ENCODE data around the gene SOX15. TPM values are rescaled to one million over a fixed set of nuclear protein-coding genes. Genes with fewer than 3 reads are reported as not detected.
A peak's percentile ranks its signal among the peaks of the same experiment; 100 is the strongest.

The SOX15 gene
- total RNA-seq, 1 experiment from 2014 or later, result 6.3 TPM

GRCh38 chr17:7627250-7628121, 37.6 kb upstream of the SOX15 start, which contains the start of gene SAT2:
TSS of gene SAT2 (minus strand) at chr17:7627821. CDS start at chr17:7627635, 186 bp downstream.
- no peaks in the 10 kb centered on the region for H3K9me3 ChIP-seq (ENCODE audit: low read length)
- intact Hi-C loops (cut with micrococcal nuclease), result no loop called here
- peak within 1 kb of the TSS; percentile 86 for H3K4me2 ChIP-seq (ENCODE audit: low read length)
- BruUV-seq (replicated peaks), result no TSS peak
- no peaks in the 10 kb centered on the region for H4K20me1 ChIP-seq (ENCODE audit: low read length)
- H3K79me2 ChIP-seq (ENCODE audit: low read length), result peaks cover 13% of the 10 kb centered on the region
- CTCF ChIA-PET, result interaction anchor here (0.6 to 1.1 kb wide), 4 partner anchors 18 to 67 kb away, joined by 3 to 5 read pairs (median 4); partner anchors contain the start of genes ATP1B2 and TP53
- peak within 1 kb of the TSS; percentile 84 for H3K9ac ChIP-seq (ENCODE audit: low read length)
- POLR2A ChIA-PET (ENCODE audit: unreplicated experiment), result interaction anchor here (0.5 to 1.1 kb wide), 6 partner anchors 13 to 466 kb away, joined by 3 to 6 read pairs (median 4); partner anchors contain the start of genes FXR2 and TP53
- H3K9me2 ChIP-seq (replicated peaks; ENCODE audit: low read length), result no peaks in the 10 kb centered on the region
- no peaks in the 10 kb centered on the region for H3K4me1 ChIP-seq (ENCODE audit: insufficient read depth, low read length)
- ATAC-seq, result peak; percentile 98
- no peaks in the 10 kb centered on the region for H3K36me3 ChIP-seq (ENCODE audit: low read depth, low read length)
- H3F3A ChIP-seq (ENCODE audit: low read length, unreplicated experiment), result no peaks in the 10 kb centered on the region
- H2AFZ ChIP-seq (ENCODE audit: low read length), result peak within 1 kb of the TSS; percentile 87
- TF ChIP-seq, protein P1, sequence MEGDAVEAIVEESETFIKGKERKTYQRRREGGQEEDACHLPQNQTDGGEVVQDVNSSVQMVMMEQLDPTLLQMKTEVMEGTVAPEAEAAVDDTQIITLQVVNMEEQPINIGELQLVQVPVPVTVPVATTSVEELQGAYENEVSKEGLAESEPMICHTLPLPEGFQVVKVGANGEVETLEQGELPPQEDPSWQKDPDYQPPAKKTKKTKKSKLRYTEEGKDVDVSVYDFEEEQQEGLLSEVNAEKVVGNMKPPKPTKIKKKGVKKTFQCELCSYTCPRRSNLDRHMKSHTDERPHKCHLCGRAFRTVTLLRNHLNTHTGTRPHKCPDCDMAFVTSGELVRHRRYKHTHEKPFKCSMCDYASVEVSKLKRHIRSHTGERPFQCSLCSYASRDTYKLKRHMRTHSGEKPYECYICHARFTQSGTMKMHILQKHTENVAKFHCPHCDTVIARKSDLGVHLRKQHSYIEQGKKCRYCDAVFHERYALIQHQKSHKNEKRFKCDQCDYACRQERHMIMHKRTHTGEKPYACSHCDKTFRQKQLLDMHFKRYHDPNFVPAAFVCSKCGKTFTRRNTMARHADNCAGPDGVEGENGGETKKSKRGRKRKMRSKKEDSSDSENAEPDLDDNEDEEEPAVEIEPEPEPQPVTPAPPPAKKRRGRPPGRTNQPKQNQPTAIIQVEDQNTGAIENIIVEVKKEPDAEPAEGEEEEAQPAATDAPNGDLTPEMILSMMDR (conservative IDR thresholded peaks at IDR 0.05; ENCODE audit: low read depth, low read length), result no peak
- TF ChIP-seq EZH2phosphoT487 (IDR thresholded peaks at IDR 0.05; ENCODE audit: borderline replicate concordance, low read length) (no peak), EZH2 (IDR thresholded peaks at IDR 0.05; ENCODE audit: low read length, unreplicated experiment) (no peak)
- peak within 1 kb of the TSS; percentile 91 for H3K4me3 ChIP-seq (ENCODE audit: low read length)
- H3K27me3 ChIP-seq (ENCODE audit: low read length), result no peaks in the 10 kb centered on the region
- no peak within 1 kb of the TSS for H3K27ac ChIP-seq (ENCODE audit: low read length)
- DNase-seq, result peak; percentile 84

- H3K27me3 ChIP-seq (ENCODE audit: low read length), result no peaks in the 10 kb centered on the region
- H3K9ac ChIP-seq (ENCODE audit: low read length), result peak overlapping the region; percentile 84
- H3K9me3 ChIP-seq (ENCODE audit: low read length), result no peaks in the 10 kb centered on the region
- no peak overlapping the region for H3K27ac ChIP-seq (ENCODE audit: low read length)
- H3K9me2 ChIP-seq (replicated peaks; ENCODE audit: low read length), result no peaks in the 10 kb centered on the region
- H3K36me3 ChIP-seq (ENCODE audit: low read depth, low read length), result no peaks in the 10 kb centered on the region
- no peaks in the 10 kb centered on the region for H3K4me1 ChIP-seq (ENCODE audit: insufficient read depth, low read length)
- intact Hi-C loops (cut with micrococcal nuclease), result no loop called here
- H3F3A ChIP-seq (ENCODE audit: low read length, unreplicated experiment), result no peaks in the 10 kb centered on the region
- ChIA-PET CTCF (interaction anchor here (1.1 kb wide), 1 partner anchor 60 kb away, joined by 3 read pairs; the partner anchor contains the start of gene TP53), POLR2A (ENCODE audit: unreplicated experiment) (interaction anchor here (0.5 kb wide), 1 partner anchor 12 kb away, joined by 4 read pairs; no protein-coding TSS in a partner anchor)
- no peak; the same call in 1 of the 2 replicates for ATAC-seq
- H4K20me1 ChIP-seq (ENCODE audit: low read length), result no peaks in the 10 kb centered on the region
- DNase-seq, result no peak
- H3K4me2 ChIP-seq (ENCODE audit: low read length), result peak overlapping the region; percentile 86
- H3K4me3 ChIP-seq (ENCODE audit: low read length), result peak overlapping the region; percentile 91
- TF ChIP-seq EZH2 (IDR thresholded peaks at IDR 0.05; ENCODE audit: low read length, unreplicated experiment) (no peak), EZH2phosphoT487 (IDR thresholded peaks at IDR 0.05; ENCODE audit: borderline replicate concordance, low read length) (no peak)
- TF ChIP-seq, protein P1 (conservative IDR thresholded peaks at IDR 0.05; ENCODE audit: low read depth, low read length), result no peak
- H3K79me2 ChIP-seq (ENCODE audit: low read length), result peaks cover 13% of the 10 kb centered on the region
- TSS peak; percentile 80 for BruUV-seq (replicated peaks)
- H2AFZ ChIP-seq (ENCODE audit: low read length), result peak overlapping the region; percentile 87
These were observed 37.0 kb upstream of the SOX15 start for GRCh38 chr17:7626956-7627249.
